ENCODE measurements around the gene SYTL2. TPM values are rescaled to one million over a fixed set of nuclear protein-coding genes. Genes with fewer than 3 reads are reported as not detected.
A peak's percentile ranks its signal among the peaks of the same experiment; 100 is the strongest.

Gene SYTL2
- total RNA-seq, 1 donor from 2014 or later, result 7.3 TPM

DNA sequence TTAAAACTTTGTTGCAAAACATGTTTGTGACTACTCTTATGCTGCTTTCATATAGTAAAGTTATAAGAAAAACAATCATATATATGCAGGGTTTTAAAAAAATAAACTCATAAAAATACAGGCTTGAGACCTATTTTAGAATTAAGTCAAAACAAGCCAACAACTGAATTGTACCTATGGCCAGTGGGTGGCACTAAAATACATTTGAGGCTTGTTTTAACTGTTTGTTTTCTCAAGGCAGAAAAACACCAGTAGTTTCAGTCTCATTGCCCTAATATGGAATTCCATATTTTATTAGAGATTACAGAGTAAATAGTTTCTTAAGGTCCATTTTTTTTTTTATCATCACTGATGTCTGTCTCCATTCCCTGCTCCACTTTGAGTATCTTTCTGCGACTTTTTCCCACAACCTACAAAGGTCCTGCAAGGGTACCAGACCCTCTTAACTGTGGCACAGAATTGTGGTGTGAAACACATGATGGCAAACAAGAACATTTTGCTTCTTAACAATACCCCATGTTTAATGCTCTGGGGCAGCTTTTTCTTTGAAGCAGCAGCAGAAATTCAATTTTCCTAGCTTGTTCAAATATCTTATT, 116.5 kb downstream of the SYTL2 start:
- no peak for DNase-seq (ENCODE audit: low read depth, low spot score)
- Mint-ChIP-seq H3K27me3 (ENCODE audit: low read depth) (no peaks in the 10 kb centered on the region), H3K36me3 (ENCODE audit: low read depth) (no peaks in the 10 kb centered on the region)

DNA sequence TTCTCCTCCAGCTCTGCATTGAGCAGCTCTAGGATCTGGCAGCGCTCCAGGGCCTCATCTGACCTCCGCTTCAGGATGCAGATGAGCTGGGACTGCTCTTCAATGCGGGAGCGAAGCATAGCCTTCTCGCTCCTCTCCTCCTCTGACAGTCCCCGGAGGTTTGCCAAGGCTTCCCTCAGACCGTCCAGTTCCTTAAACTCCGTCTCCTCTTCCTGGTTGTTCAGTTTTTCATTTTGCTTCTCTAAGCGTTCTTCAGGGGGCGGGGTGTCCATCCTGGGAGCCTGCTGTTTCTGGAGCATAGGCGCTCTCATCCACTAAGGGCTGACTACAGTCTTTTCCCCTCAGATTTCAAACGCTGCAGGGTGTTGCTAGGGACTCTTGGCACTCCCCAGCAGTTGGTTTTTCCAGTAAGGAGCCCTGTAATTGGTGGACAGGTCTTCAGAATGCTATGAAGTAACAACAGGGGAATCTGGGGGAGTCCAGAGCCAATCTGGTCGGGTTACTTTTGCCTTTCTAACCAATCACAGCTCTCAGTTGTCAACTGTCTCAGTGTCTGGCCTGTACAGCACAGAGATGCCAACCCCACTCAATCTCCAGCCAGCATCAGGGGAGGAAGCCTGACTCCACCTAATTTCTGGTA, 125.0 kb downstream of the SYTL2 start, which contains the start of gene CCDC89:
TSS of gene CCDC89 (minus strand) at position 376 of the 640 bp plus-strand sequence. CDS start at position 311, 65 bp downstream.
- no peak within 1 kb of the TSS for H3K4me3 Mint-ChIP-seq
- H3K27me3 Mint-ChIP-seq (ENCODE audit: low read depth), result no peaks in the 10 kb centered on the region
- H3K27ac Mint-ChIP-seq (ENCODE audit: unreplicated experiment), result no peak within 1 kb of the TSS
- H3K4me1 Mint-ChIP-seq, result no peaks in the 10 kb centered on the region
- no peaks in the 10 kb centered on the region for H3K9me3 Mint-ChIP-seq
- TF ChIP-seq, protein P1, sequence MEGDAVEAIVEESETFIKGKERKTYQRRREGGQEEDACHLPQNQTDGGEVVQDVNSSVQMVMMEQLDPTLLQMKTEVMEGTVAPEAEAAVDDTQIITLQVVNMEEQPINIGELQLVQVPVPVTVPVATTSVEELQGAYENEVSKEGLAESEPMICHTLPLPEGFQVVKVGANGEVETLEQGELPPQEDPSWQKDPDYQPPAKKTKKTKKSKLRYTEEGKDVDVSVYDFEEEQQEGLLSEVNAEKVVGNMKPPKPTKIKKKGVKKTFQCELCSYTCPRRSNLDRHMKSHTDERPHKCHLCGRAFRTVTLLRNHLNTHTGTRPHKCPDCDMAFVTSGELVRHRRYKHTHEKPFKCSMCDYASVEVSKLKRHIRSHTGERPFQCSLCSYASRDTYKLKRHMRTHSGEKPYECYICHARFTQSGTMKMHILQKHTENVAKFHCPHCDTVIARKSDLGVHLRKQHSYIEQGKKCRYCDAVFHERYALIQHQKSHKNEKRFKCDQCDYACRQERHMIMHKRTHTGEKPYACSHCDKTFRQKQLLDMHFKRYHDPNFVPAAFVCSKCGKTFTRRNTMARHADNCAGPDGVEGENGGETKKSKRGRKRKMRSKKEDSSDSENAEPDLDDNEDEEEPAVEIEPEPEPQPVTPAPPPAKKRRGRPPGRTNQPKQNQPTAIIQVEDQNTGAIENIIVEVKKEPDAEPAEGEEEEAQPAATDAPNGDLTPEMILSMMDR (conservative IDR thresholded peaks at IDR 0.05), result no peak
- DNase-seq (ENCODE audit: low read depth, low spot score), result no peak
- H3K36me3 Mint-ChIP-seq (ENCODE audit: low read depth), result no peaks in the 10 kb centered on the region

More for the DNA sequence above, 116.5 kb downstream of the SYTL2 start:
- H3K9me3 Mint-ChIP-seq, result no peaks in the 10 kb centered on the region
- no peak overlapping the region for H3K4me3 Mint-ChIP-seq
- TF ChIP-seq, protein P1 (conservative IDR thresholded peaks at IDR 0.05), result peak; percentile 66
- no peaks in the 10 kb centered on the region for H3K4me1 Mint-ChIP-seq
- no peak overlapping the region for H3K27ac Mint-ChIP-seq (ENCODE audit: unreplicated experiment)

DNA sequence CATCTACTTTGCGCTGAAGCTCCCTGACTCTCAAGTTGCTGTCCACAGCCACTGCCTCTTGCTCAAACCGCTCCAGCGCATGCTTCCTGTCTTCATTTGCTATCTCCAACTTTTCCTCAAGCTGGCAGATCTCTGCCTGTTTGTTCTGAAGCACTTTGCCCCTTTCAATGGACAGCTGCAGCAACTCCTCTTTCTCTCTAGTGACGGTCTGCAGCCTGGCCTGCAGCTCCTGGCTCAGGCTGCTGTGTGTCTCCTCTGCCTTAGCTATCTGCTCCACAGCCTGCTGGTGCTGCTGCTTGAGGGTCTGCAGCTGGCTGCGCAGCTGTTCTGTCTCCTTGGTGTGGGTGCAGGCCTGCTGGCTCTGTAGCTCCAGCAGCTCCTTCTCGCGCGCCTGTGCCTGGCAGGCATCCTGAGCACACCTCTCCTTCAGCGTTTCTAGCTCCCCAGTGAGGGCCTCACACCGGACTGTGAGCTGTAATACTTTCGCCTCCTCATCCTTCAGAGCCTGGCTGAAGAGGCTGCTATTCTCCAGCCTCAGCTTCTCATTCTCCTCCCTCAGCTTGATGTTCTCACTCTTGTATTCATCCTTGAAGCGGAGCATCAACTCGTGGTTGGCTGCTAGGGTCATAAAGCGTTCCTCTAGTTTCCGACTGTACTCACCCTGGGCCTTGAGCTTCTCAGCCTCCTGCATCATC, 125.7 kb downstream of the SYTL2 start:
- DNase-seq (ENCODE audit: low read depth, low spot score), result no peak
- H3K27ac Mint-ChIP-seq (ENCODE audit: unreplicated experiment), result no peak overlapping the region
- H3K4me3 Mint-ChIP-seq, result no peak overlapping the region
- TF ChIP-seq, protein P1 (conservative IDR thresholded peaks at IDR 0.05), result no peak
- no peaks in the 10 kb centered on the region for H3K9me3 Mint-ChIP-seq
- H3K27me3 Mint-ChIP-seq (ENCODE audit: low read depth), result no peaks in the 10 kb centered on the region
- no peaks in the 10 kb centered on the region for H3K36me3 Mint-ChIP-seq (ENCODE audit: low read depth)
- no peaks in the 10 kb centered on the region for H3K4me1 Mint-ChIP-seq

DNA sequence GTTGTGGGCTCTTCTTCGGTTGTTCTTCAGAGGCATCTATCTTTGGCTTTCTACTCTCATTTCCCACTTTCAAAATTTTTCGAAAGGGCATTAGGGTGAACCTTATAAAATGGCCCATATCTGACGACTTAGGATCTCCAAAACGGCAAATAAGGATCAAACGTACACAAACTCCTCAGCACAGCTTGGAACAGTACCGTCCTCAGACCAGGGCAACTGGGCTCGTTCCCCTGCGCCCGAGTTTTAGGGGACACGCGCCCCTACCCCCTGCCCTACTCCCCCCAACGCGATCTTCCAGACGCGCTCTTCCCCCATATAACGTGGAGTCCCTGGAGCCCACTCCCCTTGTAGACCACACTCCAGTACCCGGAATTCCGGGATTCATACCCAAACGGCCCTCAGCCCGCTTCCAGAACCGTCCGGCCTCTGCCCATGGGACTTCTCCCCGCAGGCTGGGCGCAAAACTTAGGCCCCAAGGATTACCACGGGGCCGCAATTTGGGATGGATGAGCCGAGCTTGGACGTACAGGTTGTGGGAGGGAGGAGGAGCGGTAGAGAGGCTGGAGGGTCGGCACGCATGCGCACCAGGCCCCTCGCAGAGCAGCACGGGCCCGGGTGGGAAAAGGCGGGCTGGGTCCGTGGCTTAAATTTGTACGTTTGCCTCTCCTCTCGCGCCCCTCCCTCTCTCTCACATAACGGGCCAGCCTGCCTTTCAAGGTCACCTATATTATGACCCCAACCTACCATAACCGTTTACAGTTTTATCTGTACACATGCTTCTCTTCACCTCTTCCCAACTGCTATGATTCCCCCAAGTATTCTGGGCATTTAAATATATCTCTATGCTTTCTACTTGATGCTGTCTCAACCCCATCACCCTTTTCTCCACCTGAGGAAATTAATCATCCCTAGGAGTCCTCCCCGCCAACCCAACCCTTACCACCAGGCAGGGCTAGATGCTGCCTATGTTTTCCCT, 128.3 kb downstream of the SYTL2 start:
- Mint-ChIP-seq H3K27ac (ENCODE audit: unreplicated experiment) (no peak overlapping the region), H3K9me3 (no peaks in the 10 kb centered on the region), H3K4me1 (no peaks in the 10 kb centered on the region), H3K36me3 (ENCODE audit: low read depth) (no peaks in the 10 kb centered on the region), H3K4me3 (no peak overlapping the region), H3K27me3 (ENCODE audit: low read depth) (peaks cover 2% of the 10 kb centered on the region)
- TF ChIP-seq, protein P1 (conservative IDR thresholded peaks at IDR 0.05), result no peak
- no peak for DNase-seq (ENCODE audit: low read depth, low spot score)

DNA sequence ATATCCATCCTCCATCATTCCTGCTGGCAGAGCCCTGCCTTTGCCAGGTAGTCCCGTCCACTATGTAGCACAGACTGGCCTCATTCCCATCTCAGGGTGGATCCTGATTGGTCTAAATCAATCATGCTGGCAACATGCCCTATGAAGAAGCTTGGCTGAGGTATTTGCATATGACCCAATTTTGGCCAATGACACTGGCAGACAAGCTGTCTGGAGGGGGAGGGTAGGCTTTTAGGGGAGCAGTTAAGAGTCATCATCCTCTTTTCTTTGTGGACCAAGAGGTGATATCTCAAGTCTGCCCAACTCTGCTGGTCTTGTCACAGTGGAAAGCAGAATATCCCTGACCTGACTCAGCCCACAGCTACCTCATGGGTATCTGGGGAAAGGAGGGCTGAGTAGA, 130.0 kb downstream of the SYTL2 start:
- no peak overlapping the region for H3K4me3 Mint-ChIP-seq
- peaks cover 2% of the 10 kb centered on the region for H3K27me3 Mint-ChIP-seq (ENCODE audit: low read depth)
- DNase-seq (ENCODE audit: low read depth, low spot score), result no peak
- TF ChIP-seq, protein P1 (conservative IDR thresholded peaks at IDR 0.05), result no peak
- H3K27ac Mint-ChIP-seq (ENCODE audit: unreplicated experiment), result no peak overlapping the region
- H3K36me3 Mint-ChIP-seq (ENCODE audit: low read depth), result no peaks in the 10 kb centered on the region
- no peaks in the 10 kb centered on the region for H3K4me1 Mint-ChIP-seq
- no peaks in the 10 kb centered on the region for H3K9me3 Mint-ChIP-seq
